PC-3 (cell line): ENCODE measurements around the gene LHFPL6. TPM values are rescaled to one million over a fixed set of nuclear protein-coding genes. Genes with fewer than 3 reads are reported as not detected.

ENCODE experiments used
- ATAC-seq: fragments of 200-7000 bp; cut with Tn5 transposase; 2 replicates; pipeline ENCODE4 v1.9.1; 2020; ENCODE audit warnings: mild to moderate bottlenecking, moderate library complexity
- BruUV-seq: library from RNA; stranded (reverse); fragments of 400-500 nt; replicated peaks from 2 replicates; lab custom pipeline; 2021; lab: Mats Ljungman, UMichigan
- CTCF ChIA-PET: fragments of 300-600 bp; sonication (Branson Sonifier 250); formaldehyde crosslinking; loops from one replicate; lab custom pipeline; 2022; ENCODE audit warnings: antibody characterized with exemption; lab: Charles Lee
- POLR2A ChIA-PET: fragments of 300-600 bp; sonication (Branson Sonifier 250); formaldehyde crosslinking; loops from one replicate; lab custom pipeline; 2022; ENCODE audit warnings: antibody characterized with exemption; ENCODE audit not compliant: unreplicated experiment; lab: Charles Lee
- DNase-seq: peaks from one replicate; pipeline ENCODE4 v3.0.0-alpha.2; 2015
- H2AFZ ChIP-seq: fragments of 300-600 bp; sonication (generic); 2 replicates; pipeline ENCODE4 v1.6.0; 2016; ENCODE audit warnings: antibody characterized with exemption, low read length
- H3F3A ChIP-seq: fragments of 300-600 bp; sonication (generic); one replicate; pipeline ENCODE4 v1.6.0; 2017; ENCODE audit warnings: antibody characterized with exemption, low read length, control low read depth, mild to moderate bottlenecking; ENCODE audit not compliant: unreplicated experiment
- H3K27ac ChIP-seq: fragments of 300-600 bp; sonication (generic); 2 replicates; pipeline ENCODE4 v1.5.1; 2016; ENCODE audit warnings: mild to moderate bottlenecking, low read length
- H3K27me3 ChIP-seq: fragments of 300-600 bp; sonication (generic); 2 replicates; pipeline ENCODE4 v1.6.1; 2016; ENCODE audit warnings: low read length, mixed read lengths
- H3K36me3 ChIP-seq: fragments of 300-600 bp; sonication (generic); 2 replicates; pipeline ENCODE4 v1.6.1; 2016; ENCODE audit warnings: low read depth, mixed run types, low read length, mixed read lengths
- H3K4me1 ChIP-seq: fragments of 300-600 bp; sonication (generic); 2 replicates; pipeline ENCODE4 v1.5.1; 2016; ENCODE audit warnings: low read length; ENCODE audit not compliant: insufficient read depth
- H3K4me2 ChIP-seq: fragments of 300-600 bp; sonication (generic); 2 replicates; pipeline ENCODE4 v1.6.0; 2016; ENCODE audit warnings: low read length
- H3K4me3 ChIP-seq: fragments of 300-600 bp; sonication (generic); 2 replicates; pipeline ENCODE4 v1.5.1; 2016; ENCODE audit warnings: mild to moderate bottlenecking, low read length, mixed read lengths
- H3K79me2 ChIP-seq: fragments of 300-600 bp; sonication (generic); 2 replicates; pipeline ENCODE4 v1.6.1; 2017; ENCODE audit warnings: low read length, mixed read lengths
- H3K9ac ChIP-seq: fragments of 300-600 bp; sonication (generic); 2 replicates; pipeline ENCODE4 v1.6.0; 2016; ENCODE audit warnings: mild to moderate bottlenecking, low read length
- H3K9me2 ChIP-seq: fragments of 300-600 bp; sonication (generic); replicated peaks from 2 replicates; pipeline ENCODE4 v1.6.1; 2016; ENCODE audit warnings: mixed run types, low read length, mixed read lengths
- H3K9me3 ChIP-seq: fragments of 300-600 bp; sonication (generic); 2 replicates; pipeline ENCODE4 v1.6.1; 2016; ENCODE audit warnings: low read length, mixed read lengths
- H4K20me1 ChIP-seq: fragments of 300-600 bp; sonication (generic); 2 replicates; pipeline ENCODE4 v1.6.1; 2016; ENCODE audit warnings: low read length, mixed read lengths
- EZH2 ChIP-seq: fragments of 300-600 bp; sonication (generic); IDR thresholded peaks from one replicate; pipeline ENCODE4 v1.6.1; 2017; ENCODE audit warnings: antibody characterized with exemption, mild to moderate bottlenecking, low read length; ENCODE audit not compliant: unreplicated experiment
- EZH2phosphoT487 ChIP-seq: fragments of 300-600 bp; sonication (generic); IDR thresholded peaks from 2 replicates; pipeline ENCODE4 v1.6.1; 2018; ENCODE audit warnings: mild to moderate bottlenecking, antibody characterized with exemption, low read length, borderline replicate concordance
- intact Hi-C: fragments of 100-400 bp; cut with micrococcal nuclease; formaldehyde crosslinking; loops from 2 replicates; pipeline ENCODE4 v1.9.0; 2023
- total RNA-seq: library from RNA; depleted of rRNA; stranded (reverse); fragments of >200 nt; gene quantifications from 2 replicates; pipeline ENCODE4 v1.2.3, GENCODE V29; 2014
- TF ChIP-seq, protein P1 (sequence below): fragments of 300-600 bp; sonication (generic); conservative IDR thresholded peaks from 2 replicates; pipeline ENCODE4 v1.5.1; 2017; ENCODE audit warnings: antibody characterized with exemption, low read depth, mild to moderate bottlenecking, low read length

LHFPL6 gene
- total RNA-seq, 1 experiment from 2014 or later: 7.8 TPM

DNA sequence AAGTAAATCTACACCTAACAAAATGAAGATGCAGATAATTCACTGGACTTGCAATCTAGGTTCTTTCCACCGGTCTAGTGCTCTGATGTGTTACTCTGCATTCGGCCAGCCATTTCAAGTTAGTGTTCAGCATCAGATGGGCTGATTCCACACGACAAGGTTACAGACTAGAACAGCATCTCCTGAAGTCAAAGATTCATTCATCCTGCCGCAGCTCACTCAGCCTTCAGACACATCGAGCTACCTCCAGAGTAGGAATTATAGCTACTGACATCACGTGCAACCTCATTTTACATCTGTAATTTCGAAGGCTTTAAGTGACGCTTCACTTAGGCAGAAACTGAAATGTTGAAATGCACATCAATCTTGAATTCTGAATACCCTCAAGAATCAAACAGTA, 76.5 kb downstream of the LHFPL6 start:
- CTCF ChIA-PET: no interaction called here
- no peak for ATAC-seq

DNA sequence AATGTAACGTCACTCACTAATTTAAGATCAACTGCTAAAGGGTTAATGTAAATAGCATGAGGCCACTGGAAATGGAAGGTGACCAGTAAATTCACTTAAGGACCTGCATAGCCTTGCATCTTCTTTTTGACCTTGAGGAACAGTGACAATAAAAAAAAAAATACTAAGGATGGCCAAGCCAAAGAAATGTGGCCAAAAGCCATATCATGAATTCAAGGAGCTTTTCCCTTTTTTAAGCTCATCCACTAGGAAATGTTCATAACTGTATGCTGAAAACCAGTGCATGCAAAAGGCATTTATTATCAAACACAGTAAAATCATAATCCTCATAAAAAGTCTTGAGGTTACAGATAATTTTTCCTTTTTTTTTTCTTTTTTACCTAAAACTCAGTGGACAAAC, 77.5 kb downstream of the LHFPL6 start:
- H3K9me3 ChIP-seq: no peaks in the 10 kb centered on the region
- H3K4me2 ChIP-seq: no peak overlapping the region
- H3K27me3 ChIP-seq: no peaks in the 10 kb centered on the region
- TF ChIP-seq EZH2phosphoT487 (no peak), EZH2 (no peak)
- TF ChIP-seq, protein P1, sequence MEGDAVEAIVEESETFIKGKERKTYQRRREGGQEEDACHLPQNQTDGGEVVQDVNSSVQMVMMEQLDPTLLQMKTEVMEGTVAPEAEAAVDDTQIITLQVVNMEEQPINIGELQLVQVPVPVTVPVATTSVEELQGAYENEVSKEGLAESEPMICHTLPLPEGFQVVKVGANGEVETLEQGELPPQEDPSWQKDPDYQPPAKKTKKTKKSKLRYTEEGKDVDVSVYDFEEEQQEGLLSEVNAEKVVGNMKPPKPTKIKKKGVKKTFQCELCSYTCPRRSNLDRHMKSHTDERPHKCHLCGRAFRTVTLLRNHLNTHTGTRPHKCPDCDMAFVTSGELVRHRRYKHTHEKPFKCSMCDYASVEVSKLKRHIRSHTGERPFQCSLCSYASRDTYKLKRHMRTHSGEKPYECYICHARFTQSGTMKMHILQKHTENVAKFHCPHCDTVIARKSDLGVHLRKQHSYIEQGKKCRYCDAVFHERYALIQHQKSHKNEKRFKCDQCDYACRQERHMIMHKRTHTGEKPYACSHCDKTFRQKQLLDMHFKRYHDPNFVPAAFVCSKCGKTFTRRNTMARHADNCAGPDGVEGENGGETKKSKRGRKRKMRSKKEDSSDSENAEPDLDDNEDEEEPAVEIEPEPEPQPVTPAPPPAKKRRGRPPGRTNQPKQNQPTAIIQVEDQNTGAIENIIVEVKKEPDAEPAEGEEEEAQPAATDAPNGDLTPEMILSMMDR: no peak
- ATAC-seq (no peak), DNase-seq (no peak)
- no peaks in the 10 kb centered on the region for H3K36me3 ChIP-seq
- CTCF ChIA-PET: no interaction called here
- peaks cover 23% of the 10 kb centered on the region for H3K4me1 ChIP-seq
- intact Hi-C loops: loop anchor here (5.0 kb wide), 1 partner anchor 77 kb away; the partner anchor contains the start of gene LHFPL6
- no peaks in the 10 kb centered on the region for H4K20me1 ChIP-seq
- BruUV-seq: no TSS peak
- H2AFZ ChIP-seq: no peak overlapping the region
- H3K79me2 ChIP-seq: no peaks in the 10 kb centered on the region
- no peaks in the 10 kb centered on the region for H3K9me2 ChIP-seq
- no peak overlapping the region for H3K9ac ChIP-seq
- H3K27ac ChIP-seq: no peak overlapping the region
- H3F3A ChIP-seq: peaks cover 3% of the 10 kb centered on the region
- POLR2A ChIA-PET: no interaction called here
- no peak overlapping the region for H3K4me3 ChIP-seq

More for the DNA sequence above, 76.5 kb downstream of the LHFPL6 start:
- Histone ChIP-seq H3K9me3 (no peaks in the 10 kb centered on the region), H3K4me1 (peaks cover 33% of the 10 kb centered on the region), H3K27me3 (no peaks in the 10 kb centered on the region), H3K79me2 (no peaks in the 10 kb centered on the region), H3K4me3 (no peak overlapping the region), H3F3A (peaks cover 3% of the 10 kb centered on the region), H3K9ac (no peak overlapping the region), H3K27ac (no peak overlapping the region), H2AFZ (no peak overlapping the region), H3K36me3 (no peaks in the 10 kb centered on the region), H3K4me2 (no peak overlapping the region), H3K9me2 (no peaks in the 10 kb centered on the region), H4K20me1 (no peaks in the 10 kb centered on the region)
- POLR2A ChIA-PET: no interaction called here
- TF ChIP-seq EZH2: no peak
- TF ChIP-seq, protein P1: no peak
- TF ChIP-seq EZH2phosphoT487: no peak
- intact Hi-C loops: loop anchor here (5.0 kb wide), 1 partner anchor 76 kb away; the partner anchor contains the start of gene LHFPL6
- BruUV-seq: no TSS peak
- no peak for DNase-seq

- intact Hi-C loops: loop anchor here (5.0 kb wide), 1 partner anchor 78 kb away; the partner anchor contains the start of gene LHFPL6
- CTCF ChIA-PET: no interaction called here
These were observed 78.2 kb downstream of the LHFPL6 start for GRCh38 chr13:39524795-39525194.

More at GRCh38 chr13:39524795-39525194, 78.2 kb downstream of the LHFPL6 start:
- Histone ChIP-seq H3K4me3 (no peak overlapping the region), H2AFZ (no peak overlapping the region), H3K4me1 (peaks cover 19% of the 10 kb centered on the region), H3K27ac (no peak overlapping the region), H3K79me2 (no peaks in the 10 kb centered on the region), H4K20me1 (no peaks in the 10 kb centered on the region), H3K9me2 (no peaks in the 10 kb centered on the region), H3K27me3 (no peaks in the 10 kb centered on the region), H3K36me3 (no peaks in the 10 kb centered on the region), H3K4me2 (no peak overlapping the region), H3K9ac (no peak overlapping the region), H3F3A (peaks cover 3% of the 10 kb centered on the region), H3K9me3 (no peaks in the 10 kb centered on the region)
- DNase-seq (no peak), ATAC-seq (no peak)
- no TSS peak for BruUV-seq
- POLR2A ChIA-PET: no interaction called here
- TF ChIP-seq EZH2phosphoT487 (no peak), EZH2 (no peak)
- TF ChIP-seq, protein P1: no peak
